ENCODE data around the gene RAX. TPM values are rescaled to one million over a fixed set of nuclear protein-coding genes. Genes with fewer than 3 reads are reported as not detected.

RAX gene
- total and polyA plus RNA-seq, 11 donors = not detected

DNA sequence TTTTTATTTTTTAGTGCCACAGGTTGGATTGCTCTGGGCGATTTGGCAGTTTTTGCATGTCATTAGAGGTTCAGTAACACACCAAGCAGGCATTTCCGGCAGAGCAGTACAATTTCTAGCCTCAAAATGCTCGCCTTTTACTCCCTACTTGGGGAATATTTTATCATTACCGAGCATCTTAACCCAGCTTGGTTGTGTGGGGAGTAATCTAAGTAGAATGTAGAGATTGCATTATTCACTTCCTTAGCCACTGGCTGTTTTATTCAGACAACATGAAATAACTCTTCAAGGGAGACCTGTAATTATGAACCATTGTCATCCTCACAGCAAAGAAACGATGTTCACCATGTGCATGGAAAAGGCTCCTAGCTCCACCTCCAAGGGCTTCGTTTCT, 40.2 kb downstream of the RAX start:
- 83 to 89% (median 84%) methylated on average over 6 of the region's 6 CpGs for WGBS, 4 donors
- H3K27ac ChIP-seq = no peak overlapping the region
- TF ChIP-seq, protein P1, sequence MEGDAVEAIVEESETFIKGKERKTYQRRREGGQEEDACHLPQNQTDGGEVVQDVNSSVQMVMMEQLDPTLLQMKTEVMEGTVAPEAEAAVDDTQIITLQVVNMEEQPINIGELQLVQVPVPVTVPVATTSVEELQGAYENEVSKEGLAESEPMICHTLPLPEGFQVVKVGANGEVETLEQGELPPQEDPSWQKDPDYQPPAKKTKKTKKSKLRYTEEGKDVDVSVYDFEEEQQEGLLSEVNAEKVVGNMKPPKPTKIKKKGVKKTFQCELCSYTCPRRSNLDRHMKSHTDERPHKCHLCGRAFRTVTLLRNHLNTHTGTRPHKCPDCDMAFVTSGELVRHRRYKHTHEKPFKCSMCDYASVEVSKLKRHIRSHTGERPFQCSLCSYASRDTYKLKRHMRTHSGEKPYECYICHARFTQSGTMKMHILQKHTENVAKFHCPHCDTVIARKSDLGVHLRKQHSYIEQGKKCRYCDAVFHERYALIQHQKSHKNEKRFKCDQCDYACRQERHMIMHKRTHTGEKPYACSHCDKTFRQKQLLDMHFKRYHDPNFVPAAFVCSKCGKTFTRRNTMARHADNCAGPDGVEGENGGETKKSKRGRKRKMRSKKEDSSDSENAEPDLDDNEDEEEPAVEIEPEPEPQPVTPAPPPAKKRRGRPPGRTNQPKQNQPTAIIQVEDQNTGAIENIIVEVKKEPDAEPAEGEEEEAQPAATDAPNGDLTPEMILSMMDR (IDR thresholded peaks at IDR 0.05) = no peak
- no peak for TF ChIP-seq POLR2A (IDR thresholded peaks at IDR 0.05)
- H3K27me3 ChIP-seq = peaks cover 0 to 4% (median 0%) of the 10 kb centered on the region in 9 donors
- intact Hi-C loops (cut with DNase I) = no loop called here
- H3K9me3 ChIP-seq = no peaks in the 10 kb centered on the region
- DNase-seq = no peak
- H3K4me1 ChIP-seq = peaks cover 0 to 5% (median 0%) of the 10 kb centered on the region in 12 donors
- ATAC-seq = no peak
- H3K4me3 ChIP-seq = no peak overlapping the region
- no peaks in the 10 kb centered on the region for H3K36me3 ChIP-seq

DNA sequence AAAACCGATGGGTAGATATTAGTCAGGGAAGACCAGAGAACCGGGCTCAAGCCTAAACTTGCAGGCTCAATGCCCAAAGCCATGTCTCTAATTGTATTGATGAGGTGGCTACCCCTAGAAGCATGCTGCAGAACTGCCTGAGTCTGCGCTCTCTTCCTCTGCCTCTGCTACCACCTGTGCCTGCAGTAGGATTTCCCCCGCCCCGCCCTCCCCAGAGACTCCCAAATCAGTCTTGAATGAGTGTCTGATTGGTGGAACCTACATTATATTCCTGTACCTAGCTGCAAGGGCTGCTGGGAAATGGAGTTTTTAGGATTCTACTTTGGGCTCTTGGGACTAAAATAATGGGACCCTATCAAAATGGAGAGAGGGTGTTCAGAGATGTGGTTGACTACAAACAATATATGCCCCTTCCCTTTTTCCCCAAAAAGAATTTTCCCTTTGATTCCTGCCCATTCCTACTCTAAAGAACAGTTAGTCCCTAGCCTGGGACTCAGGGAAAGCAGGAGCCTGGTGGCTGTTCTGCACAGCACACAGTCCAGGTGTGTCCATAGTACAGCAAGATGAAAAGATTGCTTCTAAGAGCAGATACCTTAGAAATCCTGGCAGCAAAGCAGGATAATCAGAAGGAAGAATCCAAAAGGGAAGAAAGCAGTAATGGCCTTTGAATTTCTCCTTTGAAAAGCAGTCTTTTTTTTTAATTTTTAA, 40.8 kb downstream of the RAX start:
- H3K9me3 ChIP-seq = no peaks in the 10 kb centered on the region
- H3K27me3 ChIP-seq = peaks cover 0 to 4% (median 0%) of the 10 kb centered on the region in 9 donors
- TF ChIP-seq, protein P1 (IDR thresholded peaks at IDR 0.05) = no peak
- no peak for TF ChIP-seq POLR2A (IDR thresholded peaks at IDR 0.05)
- no peak overlapping the region for H3K4me3 ChIP-seq
- peaks cover 0 to 5% (median 0%) of the 10 kb centered on the region in 12 donors for H3K4me1 ChIP-seq
- no peaks in the 10 kb centered on the region for H3K36me3 ChIP-seq
- DNase-seq (no peak), ATAC-seq (peak in 2 of 4 donors; percentile 31 to 42)
- 70 to 83% (median 78%) methylated on average over 5 of the region's 5 CpGs for WGBS, 4 donors
- H3K27ac ChIP-seq = peak overlapping the region in 1 of 12 donors; percentile 11
- intact Hi-C loops (cut with DNase I) = no loop called here

DNA sequence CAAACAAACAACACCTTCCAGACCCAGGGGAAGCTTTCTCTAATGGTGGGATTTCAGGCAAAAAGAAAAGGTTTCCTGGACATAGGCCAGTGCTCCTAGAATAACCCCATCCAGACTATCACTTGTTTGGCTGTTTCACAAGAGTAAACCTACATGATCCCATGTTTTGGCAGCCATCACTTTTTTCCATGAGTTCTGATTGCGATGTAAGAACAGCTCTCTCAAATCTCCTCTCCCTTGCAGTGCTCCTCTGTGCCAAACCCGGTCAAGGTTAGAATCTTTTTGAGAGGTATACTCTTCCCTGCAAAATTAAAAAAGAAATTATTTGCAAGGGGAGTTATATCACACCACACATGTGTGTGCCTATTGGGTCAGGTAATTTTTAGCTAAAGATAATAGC, 41.4 kb downstream of the RAX start:
- peaks cover 0 to 5% (median 0%) of the 10 kb centered on the region in 12 donors for H3K4me1 ChIP-seq
- no peak overlapping the region for H3K4me3 ChIP-seq
- H3K27ac ChIP-seq = peak overlapping the region in 1 of 12 donors; percentile 11
- intact Hi-C loops (cut with DNase I) = no loop called here
- no peak for DNase-seq
- H3K36me3 ChIP-seq = no peaks in the 10 kb centered on the region
- no peaks in the 10 kb centered on the region for H3K9me3 ChIP-seq
- WGBS, 4 donors = 37 to 54% (median 48%) methylated on average over 2 of the region's 2 CpGs
- peaks cover 0 to 4% (median 0%) of the 10 kb centered on the region in 9 donors for H3K27me3 ChIP-seq
- peak; percentile 64 to 95 (median 91) for ATAC-seq
- TF ChIP-seq, protein P1 (IDR thresholded peaks at IDR 0.05) = no peak
- no peak for TF ChIP-seq POLR2A (IDR thresholded peaks at IDR 0.05)

- WGBS, 4 donors = 69 to 75% (median 71%) methylated on average over 5 of the region's 5 CpGs
- Histone ChIP-seq H3K4me3 (no peak overlapping the region), H3K36me3 (no peaks in the 10 kb centered on the region), H3K27ac (no peak overlapping the region), H3K9me3 (no peaks in the 10 kb centered on the region), H3K4me1 (peaks cover 0 to 5% (median 0%) of the 10 kb centered on the region in 12 donors), H3K27me3 (peaks cover 0 to 4% (median 0%) of the 10 kb centered on the region in 9 donors)
- no peak for DNase-seq
- no peak for ATAC-seq
- TF ChIP-seq, protein P1 (IDR thresholded peaks at IDR 0.05) = no peak
- TF ChIP-seq POLR2A (IDR thresholded peaks at IDR 0.05) = no peak
- intact Hi-C loops (cut with DNase I) = no loop called here
Measured at GRCh38 chr18:59231114-59231513, 42.1 kb downstream of the RAX start.
